Measurements from ENCODE around the gene IFI30.

The IFI30 gene

GRCh38 chr19:18174983-18175382 is 1.4 kb downstream of the IFI30 start:
- Histone ChIP-seq H3K27ac (no peak overlapping the region), H3K79me2 (ENCODE audit: insufficient read depth, low read depth) (no peaks in the 10 kb centered on the region), H4K20me1 (ENCODE audit: insufficient read depth) (no peaks in the 10 kb centered on the region), H3K9ac (no peak overlapping the region), H3K36me3 (ENCODE audit: insufficient read depth) (no peaks in the 10 kb centered on the region), H3K4me1 (ENCODE audit: low read depth, poor library complexity, severe bottlenecking) (peaks cover 11% of the 10 kb centered on the region), H3K27me3 (ENCODE audit: insufficient read depth, low read depth) (no peaks in the 10 kb centered on the region), H3K4me2 (peak overlapping the region; percentile 89), H3K4me3 (IDR thresholded peaks at IDR 0.05; ENCODE audit: insufficient read depth, low read depth, low read length) (no peak overlapping the region), H2AFZ (ENCODE audit: low read depth) (no peak overlapping the region)
- TF ChIP-seq CTCF (conservative IDR thresholded peaks at IDR 0.05; ENCODE audit: low read depth, low read length) = no peak

- Histone ChIP-seq H3K36me3 (ENCODE audit: insufficient read depth) (no peaks in the 10 kb centered on the region), H3K4me1 (ENCODE audit: low read depth, poor library complexity, severe bottlenecking) (peaks cover 11% of the 10 kb centered on the region), H3K4me2 (no peak overlapping the region), H3K4me3 (IDR thresholded peaks at IDR 0.05; ENCODE audit: insufficient read depth, low read depth, low read length) (no peak overlapping the region), H4K20me1 (ENCODE audit: insufficient read depth) (no peaks in the 10 kb centered on the region), H2AFZ (ENCODE audit: low read depth) (no peak overlapping the region), H3K27ac (no peak overlapping the region), H3K79me2 (ENCODE audit: insufficient read depth, low read depth) (no peaks in the 10 kb centered on the region), H3K9ac (no peak overlapping the region), H3K27me3 (ENCODE audit: insufficient read depth, low read depth) (no peaks in the 10 kb centered on the region; the same call in 1 of the 2 replicates)
- TF ChIP-seq CTCF (conservative IDR thresholded peaks at IDR 0.05; ENCODE audit: low read depth, low read length) = no peak
Measured at GRCh38 chr19:18176367-18177310, 3.0 kb downstream of the IFI30 start.

- Histone ChIP-seq H3K27ac (no peak overlapping the region), H3K4me3 (IDR thresholded peaks at IDR 0.05; ENCODE audit: insufficient read depth, low read depth, low read length) (no peak overlapping the region), H3K27me3 (ENCODE audit: insufficient read depth, low read depth) (no peaks in the 10 kb centered on the region; the same call in 1 of the 2 replicates), H3K79me2 (ENCODE audit: insufficient read depth, low read depth) (no peaks in the 10 kb centered on the region), H4K20me1 (ENCODE audit: insufficient read depth) (no peaks in the 10 kb centered on the region), H3K9ac (no peak overlapping the region), H2AFZ (ENCODE audit: low read depth) (no peak overlapping the region), H3K36me3 (ENCODE audit: insufficient read depth) (no peaks in the 10 kb centered on the region), H3K4me2 (no peak overlapping the region), H3K4me1 (ENCODE audit: low read depth, poor library complexity, severe bottlenecking) (peaks cover 2% of the 10 kb centered on the region)
- no peak for TF ChIP-seq CTCF (conservative IDR thresholded peaks at IDR 0.05; ENCODE audit: low read depth, low read length)
Measured at GRCh38 chr19:18179957-18180356, 6.3 kb downstream of the IFI30 start.

GRCh38 chr19:18183529-18183928 is 9.9 kb downstream of the IFI30 start:
- no peaks in the 10 kb centered on the region; the same call in 1 of the 2 replicates for H3K27me3 ChIP-seq (ENCODE audit: insufficient read depth, low read depth)
- H3K9ac ChIP-seq = no peak overlapping the region
- no peaks in the 10 kb centered on the region for H3K36me3 ChIP-seq (ENCODE audit: insufficient read depth)
- no peaks in the 10 kb centered on the region for H3K4me1 ChIP-seq (ENCODE audit: low read depth, poor library complexity, severe bottlenecking)
- H3K27ac ChIP-seq = no peak overlapping the region
- no peaks in the 10 kb centered on the region for H3K79me2 ChIP-seq (ENCODE audit: insufficient read depth, low read depth)
- TF ChIP-seq CTCF (conservative IDR thresholded peaks at IDR 0.05; ENCODE audit: low read depth, low read length) = no peak
- H3K4me3 ChIP-seq (IDR thresholded peaks at IDR 0.05; ENCODE audit: insufficient read depth, low read depth, low read length) = no peak overlapping the region
- no peak overlapping the region for H3K4me2 ChIP-seq
- H4K20me1 ChIP-seq (ENCODE audit: insufficient read depth) = no peaks in the 10 kb centered on the region
- H2AFZ ChIP-seq (ENCODE audit: low read depth) = no peak overlapping the region
